NOMO-1 treated with DMSO at 0.1 percent for 48 hours (cell line): ENCODE measurements around the gene SRRM3.
"Not testable (repeated sequence)": the region's sequence is repeated elsewhere in the genome, so short reads cannot be mapped to it uniquely, and the experiment has no call there.

Experiments
- DNase-seq: peaks from one replicate; lab custom pipeline; 2025; ENCODE audit not compliant: unreplicated experiment; lab: John Stamatoyannopoulos, UW

The SRRM3 gene

DNA sequence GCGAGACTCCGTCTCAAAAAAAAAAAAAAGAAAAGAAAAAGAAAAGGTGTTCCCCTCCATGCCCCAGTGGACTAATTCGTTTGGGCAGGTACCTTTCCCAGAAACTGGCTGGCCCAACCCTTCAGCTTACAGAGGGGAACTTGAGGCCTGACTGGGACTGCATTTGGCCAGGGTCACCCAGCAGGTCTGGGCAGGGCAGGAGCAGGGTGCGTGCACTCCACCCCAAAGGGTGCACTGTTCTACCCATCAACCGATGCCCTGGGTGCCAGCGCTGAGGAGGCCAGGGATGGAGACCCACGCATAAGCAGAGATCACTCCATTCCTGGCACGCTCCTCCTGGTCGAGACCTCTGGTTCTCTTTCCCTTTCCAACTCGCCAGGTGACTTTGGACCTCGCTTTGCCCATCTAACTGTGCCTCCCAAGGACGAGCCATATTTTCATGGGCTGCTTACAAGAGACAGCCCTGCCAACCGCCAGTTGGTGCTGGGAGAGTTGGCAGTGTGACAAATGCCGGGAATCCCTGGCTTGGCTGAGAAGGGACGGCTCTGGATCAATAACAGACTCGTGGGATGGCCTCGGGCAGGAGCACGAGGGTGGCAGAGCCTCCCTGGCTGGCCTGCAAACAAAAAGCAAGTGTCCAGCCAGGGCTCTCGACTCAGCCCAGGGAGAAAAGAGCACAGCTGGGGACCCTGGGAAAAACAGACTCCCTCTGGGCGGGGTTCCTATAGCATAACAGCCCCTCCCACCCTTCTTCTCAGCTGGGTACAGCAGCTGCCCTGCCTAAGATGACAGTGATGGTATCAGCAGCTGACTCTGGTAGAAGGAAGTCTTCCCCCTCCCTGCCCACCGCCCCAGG is 108.6 kb downstream of the SRRM3 start:
- no peak for DNase-seq

DNA sequence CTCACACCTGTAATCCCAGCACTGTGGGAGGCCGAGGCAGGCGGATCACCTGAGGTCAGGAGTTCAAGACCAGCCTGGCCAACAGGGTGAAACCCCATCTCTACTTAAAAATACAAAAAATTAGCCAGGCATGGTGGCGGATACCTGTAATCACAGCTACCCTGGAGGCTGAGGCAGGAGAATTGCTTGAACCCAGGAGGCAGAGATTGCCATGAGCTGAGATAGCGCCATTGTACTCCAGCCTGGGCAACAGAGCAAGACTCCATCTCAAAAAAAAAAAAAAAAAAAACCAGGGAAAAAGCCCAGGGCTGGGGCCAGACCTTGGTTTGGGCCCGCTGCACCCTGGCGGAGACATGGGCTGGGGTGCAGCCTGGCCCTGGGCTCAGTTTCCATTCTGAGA is 110.1 kb downstream of the SRRM3 start:
- not testable (repeated sequence) for DNase-seq

DNA sequence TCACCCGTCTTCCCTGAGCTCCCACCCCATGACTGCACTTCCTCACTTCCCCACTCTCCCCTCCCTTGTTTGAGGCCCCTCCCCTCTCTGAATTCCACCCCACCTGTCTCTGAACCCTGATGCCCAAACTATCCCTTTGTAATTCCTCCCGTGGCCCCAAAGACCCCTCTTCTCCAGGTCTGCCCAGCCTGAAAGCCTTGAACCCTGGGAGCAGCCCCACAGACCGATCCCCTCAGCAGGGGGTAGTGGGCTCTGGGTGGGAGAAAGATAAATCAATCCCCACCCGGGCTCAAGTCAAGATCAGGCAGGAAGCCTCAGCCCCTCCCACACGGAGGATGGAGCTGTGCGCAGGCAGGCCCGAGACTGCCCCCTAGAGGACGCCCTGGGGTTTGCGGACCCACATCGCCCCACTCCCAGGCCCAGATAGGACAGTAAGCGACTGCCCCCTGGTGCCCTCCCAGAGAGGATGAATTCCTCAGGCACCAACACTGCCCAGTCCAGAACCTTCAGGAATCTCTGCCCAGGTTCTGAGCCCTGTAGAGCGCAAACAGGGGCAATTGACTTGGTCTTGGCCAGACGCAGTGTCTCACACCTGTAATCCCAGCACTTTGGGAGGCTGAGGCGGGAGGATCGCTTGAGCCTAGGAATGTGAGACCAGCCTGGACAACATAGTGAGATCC is 112.5 kb downstream of the SRRM3 start:
- peak; percentile 100 for DNase-seq

DNA sequence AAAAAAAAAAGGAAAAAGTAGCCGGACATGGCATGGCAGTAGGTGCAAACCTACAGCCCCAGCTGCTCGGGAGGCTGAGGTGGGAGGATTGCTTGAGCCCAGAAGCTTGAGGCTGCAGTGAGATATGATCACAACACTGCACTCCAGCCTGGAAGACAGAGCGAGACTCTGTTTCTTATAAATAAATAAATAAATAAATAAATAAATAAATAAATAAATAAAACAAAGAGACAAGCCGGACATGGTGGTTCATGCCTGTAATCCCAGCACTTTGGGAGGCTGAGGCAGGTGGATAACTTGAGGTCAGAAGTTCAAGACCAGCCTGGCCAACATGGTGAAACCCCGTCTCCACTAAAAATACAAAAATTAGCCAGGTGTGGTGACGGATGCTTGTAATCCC is 113.0 kb downstream of the SRRM3 start:
- DNase-seq = not testable (repeated sequence)

DNA sequence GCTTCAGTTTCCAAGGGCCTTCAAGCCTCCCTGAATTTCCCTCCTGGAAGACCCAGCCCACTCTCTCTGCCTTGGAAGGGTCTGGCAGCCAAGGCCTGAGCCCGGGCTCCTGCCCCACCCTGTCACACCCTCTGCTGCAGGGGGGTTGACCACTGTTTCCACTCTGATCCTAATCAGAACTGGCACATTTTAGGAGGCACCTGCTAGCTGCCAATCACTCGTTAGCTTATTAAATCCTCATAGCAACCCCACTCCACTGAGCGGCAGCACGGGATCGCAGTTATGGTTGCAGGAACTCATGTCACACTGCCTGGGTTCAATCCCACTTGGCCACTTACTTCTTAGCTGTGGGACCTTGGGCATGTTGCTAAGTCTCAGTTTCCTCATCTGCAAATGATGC is 113.7 kb downstream of the SRRM3 start:
- no peak for DNase-seq

DNA sequence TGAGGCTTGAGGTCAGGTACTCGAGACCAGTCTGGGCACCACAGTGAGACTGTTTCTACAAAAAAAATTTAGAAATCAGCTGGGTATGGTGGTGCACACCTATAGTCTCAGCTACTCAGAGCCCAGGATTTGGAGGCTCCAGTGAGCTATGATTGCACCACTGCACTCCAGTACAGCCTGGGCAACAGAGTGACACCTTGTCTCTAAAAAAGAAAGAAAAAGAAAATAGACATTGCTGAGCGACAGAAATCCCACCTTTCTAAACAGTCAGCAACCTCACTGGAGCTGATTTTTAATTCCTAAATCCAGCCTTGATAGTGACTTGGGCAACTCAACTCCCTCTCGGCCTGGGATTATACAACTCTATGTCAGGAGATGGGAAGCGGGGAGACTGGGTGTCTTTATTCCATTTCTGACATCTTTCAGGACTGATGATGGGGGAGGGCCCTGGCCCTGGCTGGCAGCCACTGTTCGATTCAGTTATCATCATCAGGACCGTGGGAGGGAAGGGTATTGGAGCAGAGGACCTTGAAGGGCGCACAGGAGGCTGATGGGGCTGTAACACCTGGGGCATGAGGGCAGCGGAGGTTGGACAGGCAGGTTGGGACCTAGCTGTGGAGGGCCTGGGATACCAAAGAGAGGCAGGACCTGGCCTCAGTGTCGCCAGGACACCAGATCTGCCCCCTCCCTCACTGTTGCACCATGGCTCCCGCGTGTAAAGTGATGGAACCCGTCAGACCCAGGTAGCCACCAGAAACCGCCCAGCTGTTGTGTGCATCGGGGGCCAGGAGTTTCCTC is 115.5 kb downstream of the SRRM3 start:
- no peak for DNase-seq

DNA sequence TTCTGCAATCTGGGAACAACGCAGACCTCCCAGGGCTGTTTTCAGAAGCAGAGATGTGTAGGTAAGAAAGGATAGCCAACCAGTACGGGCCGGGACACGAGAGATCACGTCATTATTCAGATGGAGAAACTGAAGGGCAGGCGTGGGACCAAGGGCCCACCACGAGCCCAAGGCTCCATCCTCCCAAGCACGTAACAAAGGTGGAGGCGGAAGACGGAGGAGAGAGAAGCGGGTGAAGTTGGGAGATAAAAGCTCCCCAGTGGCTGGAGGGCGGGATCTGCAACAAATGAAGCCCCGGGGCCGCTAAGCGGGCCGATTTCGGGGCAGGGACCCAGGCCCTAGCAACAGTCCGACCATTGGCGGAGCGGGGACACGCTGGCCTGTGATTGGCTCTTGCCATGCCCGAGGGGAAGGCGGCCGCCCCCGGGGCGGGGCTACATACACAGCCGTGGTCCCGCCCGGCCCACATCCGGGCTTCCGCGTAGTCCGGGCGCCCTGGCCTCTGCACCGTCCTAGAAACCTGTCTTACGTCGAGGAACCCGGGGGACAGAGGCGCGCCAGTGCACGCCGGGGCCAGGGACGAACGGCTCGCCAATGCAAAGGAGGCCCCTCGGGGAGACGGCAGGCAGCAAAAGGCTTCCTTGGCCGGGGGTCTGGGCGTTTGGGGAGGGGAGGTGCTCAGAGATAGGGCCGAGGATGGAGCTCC is 116.2 kb downstream of the SRRM3 start:
- DNase-seq = peak; percentile 100

DNA sequence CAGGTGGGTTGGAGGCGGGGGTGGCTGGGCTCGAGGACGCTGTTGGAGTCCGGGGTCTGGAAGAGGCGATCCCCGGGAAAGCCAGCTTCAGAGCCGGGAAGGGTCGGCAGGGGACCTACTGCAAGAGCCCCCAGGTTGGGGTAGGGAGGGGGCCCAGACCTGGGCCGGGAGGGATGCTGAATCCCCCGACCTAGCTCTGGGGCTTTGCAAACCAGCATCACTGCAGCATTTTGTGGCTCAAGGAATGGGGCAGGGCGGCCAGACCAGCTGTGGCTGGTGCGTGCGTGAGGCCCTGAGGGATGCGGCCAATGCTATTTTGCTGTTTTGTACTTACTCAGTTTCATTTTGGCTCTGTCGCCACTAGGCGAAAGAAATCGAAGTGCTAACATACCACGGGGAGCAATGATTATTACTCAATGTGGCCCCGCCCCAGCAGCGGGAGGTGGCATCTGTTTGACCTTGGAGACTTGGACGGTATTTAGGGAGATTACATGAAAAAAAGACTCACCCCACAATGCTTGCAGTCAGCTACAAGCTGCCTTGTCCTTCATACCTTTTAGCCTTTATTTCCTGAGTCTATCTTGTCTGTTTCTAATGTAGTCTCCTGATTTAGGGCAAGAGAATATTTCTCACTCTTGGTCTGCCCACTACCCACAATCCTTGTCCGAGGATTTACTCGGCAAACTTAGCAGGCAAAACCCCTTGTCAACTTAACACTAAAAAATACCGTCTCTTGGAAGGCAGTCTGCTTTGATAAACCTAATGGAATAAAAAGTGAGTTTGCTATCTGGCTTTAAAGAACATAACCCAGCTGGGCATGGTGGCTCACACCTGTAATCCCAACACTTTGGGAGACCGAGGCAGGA is 117.0 kb downstream of the SRRM3 start:
- peak; percentile 98 for DNase-seq

DNA sequence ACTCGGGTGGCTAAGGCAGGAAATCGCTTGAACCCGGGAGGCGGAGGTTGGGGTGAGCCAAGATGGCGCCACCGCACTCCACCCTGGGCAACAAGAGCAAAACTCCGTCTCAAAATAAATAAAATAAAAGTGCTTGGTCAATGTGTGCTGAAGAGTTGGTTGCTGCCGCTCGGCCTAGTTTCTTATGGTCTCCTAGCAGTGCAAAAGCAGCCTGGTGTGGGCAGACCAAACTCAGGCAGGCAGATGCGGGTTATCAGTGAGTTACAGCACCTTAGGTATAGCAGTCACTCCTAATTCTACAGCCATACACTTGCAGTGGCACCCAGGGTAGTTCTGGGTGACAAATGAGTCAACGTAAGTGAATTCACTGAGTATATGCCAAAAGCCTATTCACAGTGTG is 123.4 kb downstream of the SRRM3 start:
- no peak for DNase-seq

DNA sequence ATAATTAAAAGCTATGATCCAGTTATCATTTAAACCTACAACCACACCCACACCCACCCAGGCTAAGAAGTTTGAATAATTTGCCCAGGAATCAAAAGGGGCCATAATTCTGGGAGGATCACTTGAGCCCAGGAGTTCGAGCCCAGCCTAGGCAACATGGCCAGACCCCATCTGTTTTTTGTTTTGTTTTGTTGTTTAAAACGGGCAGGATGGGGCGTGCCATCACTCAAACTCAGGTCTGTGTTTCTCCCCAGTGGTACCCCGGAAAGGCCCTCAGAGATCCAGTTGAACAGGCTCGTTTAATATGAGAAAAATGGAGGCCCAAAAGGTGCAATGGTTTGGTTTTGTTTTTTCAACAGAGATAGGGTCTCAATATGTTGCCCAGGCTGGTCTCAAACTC is 124.1 kb downstream of the SRRM3 start:
- no peak for DNase-seq

DNA sequence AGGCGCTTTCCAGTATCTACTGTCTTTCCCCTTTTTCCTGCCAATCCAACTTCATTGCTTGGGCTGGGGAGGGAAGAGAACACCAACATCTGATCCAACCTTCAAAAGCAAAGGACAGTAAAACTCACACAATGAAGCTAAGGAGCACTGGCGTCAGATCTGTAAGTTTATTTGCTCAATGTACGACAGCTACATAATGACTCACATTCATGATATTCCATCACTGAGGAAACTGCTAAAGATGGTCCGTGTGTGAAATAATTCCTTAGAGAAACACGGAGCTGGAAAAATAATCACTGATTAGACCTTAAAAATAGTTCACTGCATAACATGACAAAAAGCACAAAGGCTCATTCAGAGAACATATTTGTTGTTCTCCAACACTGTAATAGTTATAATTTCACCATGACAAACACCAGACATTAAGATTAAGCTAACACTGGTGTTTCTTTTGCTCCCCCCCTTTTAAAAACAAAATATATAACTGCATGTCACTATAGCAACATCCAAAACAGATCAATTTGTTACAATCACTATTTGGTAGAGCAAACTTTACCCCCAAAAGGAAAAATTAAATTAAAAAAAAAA is 125.0 kb downstream of the SRRM3 start:
- no peak for DNase-seq

DNA sequence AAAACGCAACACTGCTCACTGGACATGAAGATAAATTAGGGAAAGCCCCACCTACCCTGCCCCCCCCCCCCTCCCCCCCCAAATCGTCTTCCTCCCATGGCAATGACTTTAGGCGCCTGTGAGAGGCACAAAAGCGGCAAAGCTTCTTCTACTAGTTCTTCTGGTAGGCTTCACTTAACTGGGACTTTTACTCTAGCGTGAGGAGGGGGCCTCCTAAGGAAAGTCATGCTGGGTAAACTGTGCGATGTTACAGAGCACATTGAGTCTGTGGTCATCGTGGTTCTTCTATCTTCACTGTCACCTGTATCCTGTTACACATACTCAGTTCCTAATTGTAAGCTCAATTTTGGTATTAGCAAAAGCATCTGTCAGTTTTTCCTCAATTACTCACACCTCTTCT is 125.9 kb downstream of the SRRM3 start:
- DNase-seq = no peak

DNA sequence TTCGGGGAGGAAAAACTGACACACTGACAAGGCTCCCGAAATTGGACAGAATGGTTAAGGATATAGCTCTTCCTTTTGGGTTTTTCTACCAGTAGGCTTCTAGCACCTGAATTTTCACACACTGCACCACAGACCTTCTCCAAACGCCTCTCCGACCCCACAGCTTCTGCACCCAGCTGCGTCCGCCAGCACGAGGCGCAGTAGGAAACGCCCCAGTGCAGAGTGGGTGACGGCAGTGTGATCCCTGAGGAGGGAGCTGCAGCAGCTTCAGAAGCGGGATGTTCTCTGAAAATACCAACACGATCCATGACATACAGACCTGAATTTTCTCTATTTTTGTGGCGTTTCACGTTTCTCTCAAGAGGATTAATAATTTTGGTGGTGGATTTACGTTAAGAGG is 126.7 kb downstream of the SRRM3 start:
- no peak for DNase-seq

DNA sequence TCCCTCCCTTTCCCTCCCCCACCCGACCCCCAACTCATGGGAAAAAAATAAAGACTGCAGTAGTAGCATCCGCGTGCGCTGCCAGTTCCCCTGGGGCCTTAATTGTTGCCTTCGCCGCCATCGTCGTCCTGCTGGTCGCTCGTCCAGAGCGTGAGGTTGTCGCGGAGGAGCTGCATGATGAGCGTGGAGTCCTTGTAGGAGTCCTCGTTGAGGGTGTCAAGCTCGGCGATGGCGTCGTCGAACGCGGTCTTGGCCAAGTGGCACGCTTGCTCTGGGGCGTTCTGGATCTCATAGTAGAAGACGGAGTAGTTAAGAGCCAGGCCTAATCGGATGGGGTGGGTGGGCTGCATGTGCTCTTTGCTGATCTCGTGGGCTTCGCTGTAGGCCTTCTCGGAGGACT is 127.8 kb downstream of the SRRM3 start:
- DNase-seq = no peak

DNA sequence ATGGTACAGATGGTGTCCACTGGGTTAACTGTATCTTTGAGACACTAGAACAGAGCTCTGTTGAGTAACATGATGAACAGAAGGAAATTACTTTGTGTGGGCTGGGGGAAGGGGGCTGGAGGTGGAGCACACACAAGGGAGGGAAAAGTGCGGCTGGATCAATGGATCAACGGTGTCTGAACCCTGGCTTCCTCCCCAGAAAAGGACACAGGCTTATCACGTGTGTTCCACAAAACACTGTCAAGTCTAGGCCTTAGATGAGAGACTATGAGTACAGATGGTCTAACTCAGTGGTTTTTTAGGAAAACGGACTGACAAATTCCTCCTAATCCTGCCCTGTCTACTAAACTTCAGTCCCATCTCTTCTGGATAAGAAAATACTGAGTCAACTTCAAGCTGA is 128.6 kb downstream of the SRRM3 start:
- no peak for DNase-seq

DNA sequence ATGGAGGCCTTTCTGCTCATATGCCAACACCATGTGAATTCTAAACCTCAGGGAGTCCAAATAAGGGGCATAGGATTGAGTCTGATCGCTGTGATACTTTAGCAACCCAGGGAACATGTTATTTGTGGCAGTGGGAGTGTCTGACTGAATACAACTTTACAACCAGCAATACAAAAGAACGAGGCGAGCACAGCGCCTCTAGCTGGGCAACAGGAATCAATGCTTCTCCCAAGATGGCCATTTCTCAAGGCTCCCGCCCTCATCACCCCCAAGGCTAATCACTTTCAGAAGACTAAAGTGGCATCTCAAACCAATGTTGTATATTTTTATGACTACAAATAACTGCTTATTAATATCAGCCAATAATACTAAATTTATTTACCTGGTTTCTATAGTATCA is 129.0 kb downstream of the SRRM3 start:
- no peak for DNase-seq

DNA sequence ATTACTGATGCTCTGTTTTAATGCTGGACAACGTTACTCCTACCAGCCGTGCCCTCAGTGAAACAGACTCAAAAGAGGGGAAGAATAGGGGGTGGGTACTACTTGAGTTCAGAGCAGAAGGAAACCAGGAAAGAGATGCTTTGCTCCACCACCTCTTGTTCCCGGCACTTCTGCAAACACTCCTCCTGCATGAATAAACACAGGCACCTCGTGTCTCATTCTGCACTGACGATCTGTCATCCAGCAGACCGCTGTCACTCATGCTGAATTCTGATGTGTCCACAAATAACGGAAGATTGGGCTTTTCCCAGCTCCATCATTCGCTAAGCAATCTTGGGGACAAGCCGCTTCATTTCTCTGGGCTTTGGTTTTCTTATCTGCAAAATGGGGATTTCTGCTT is 130.4 kb downstream of the SRRM3 start:
- DNase-seq = no peak

DNA sequence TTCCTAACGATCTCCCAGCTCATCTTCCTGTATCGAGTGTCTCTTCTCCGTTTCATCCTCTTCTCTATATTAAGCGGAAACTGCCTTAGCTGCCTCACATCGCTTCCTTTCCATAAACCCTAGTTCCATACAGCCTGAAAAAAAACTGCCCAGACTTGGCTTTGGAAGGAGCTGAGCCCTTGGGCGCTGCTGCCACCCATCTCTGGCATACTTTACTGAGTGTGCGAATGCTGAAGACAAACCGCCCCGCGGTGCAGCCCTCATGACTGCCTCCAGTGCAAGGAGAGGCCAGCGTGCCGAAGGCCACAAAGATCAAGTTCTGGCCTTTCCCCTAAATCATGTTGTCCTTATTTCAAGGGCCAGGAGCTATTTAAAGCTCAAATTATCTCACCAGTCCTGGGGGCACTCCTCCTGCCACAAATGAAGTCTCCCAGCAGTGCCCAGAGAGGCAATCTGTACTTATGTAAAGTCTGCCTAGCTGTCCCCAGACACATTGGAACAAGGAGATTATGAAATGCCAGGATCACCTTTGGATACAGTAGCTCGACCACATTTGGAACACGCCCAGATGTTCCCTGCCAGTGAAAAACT is 131.9 kb downstream of the SRRM3 start:
- DNase-seq = no peak

DNA sequence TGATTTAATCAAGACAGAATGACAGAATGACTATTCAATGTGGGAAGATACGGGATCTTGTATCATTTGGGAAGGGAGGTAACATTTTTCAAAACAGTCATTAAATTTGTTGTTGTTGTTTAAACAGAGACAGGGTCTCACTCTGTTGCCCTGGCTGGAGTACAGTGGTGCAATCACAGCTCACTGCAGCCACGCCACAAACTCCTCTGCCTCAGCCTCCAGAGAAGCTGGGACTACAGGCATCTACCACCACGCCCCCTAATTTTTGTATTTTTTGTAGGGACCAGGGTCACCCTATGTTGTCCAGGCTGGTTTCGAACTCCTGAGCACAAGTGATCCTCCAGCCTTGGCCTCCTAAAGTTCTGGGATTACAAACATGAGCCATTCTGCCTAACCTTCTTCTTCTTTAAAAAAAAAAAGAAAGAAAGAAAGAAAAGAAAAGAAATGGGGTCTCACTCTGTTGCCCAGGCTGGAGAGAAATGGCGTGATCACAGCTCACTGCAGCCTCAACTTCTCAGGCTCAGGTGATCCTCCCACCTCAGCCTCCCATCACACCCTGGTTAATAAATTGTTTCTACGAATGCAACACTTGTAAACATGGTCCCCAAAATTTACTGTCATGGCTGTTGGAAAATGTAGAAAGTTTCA is 132.7 kb downstream of the SRRM3 start:
- no peak for DNase-seq
